ENCODE results near the gene PDE6A. TPM values are rescaled to one million over a fixed set of nuclear protein-coding genes. Genes with fewer than 3 reads are reported as not detected.

PDE6A gene
- total and polyA plus RNA-seq, 2 of the 13 experiments (the other 11 are each of a cell fraction or from before 2014, with no cell fraction given): 0.01 TPM; not detected in 1

DNA sequence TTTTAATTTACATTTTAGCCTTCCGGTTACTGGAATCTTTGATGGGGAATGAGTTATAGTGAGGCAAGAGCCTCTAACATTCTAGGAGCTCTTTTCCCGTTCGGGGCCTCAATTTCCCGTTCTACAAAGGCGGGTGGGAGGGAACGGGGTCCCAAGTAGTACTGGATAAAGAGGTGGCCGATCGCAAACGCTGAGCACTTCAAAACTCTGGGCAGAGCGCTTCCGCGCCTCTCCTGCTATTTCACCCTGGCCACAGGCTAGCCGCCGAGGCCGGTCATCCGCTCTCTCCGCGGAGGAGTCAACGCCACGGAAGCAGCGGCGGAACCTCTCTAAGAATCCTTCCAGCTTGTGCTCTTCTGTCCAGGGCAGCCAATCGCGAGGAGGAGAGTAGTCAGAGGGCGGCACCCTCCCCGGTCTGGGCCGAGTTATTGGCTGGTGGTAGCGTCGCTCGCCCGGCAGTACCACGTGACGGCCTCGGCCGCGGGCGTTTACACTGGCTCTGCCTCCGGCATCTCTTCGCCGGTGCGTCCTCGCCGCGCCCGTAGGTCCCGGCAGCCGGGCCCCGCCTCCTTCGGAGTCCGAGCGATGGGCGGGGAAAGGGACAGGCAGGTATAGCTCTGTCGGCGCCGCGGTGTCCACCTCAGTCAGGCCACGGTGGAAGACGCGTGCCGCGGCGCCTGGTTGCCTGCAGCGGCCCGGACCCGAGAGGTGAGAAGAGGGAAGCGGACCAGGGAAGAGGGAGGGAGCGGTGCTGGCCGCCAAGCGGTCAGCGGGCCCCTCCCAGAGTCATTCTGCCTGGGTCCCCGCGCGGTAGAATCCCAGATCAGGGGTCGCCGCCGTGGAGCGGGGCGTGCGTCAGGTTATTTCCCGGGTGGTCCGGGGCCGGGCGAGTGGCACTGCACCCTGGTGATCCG lies 15.9 kb upstream of the PDE6A start, which contains the start of gene SLC26A2 (continued):
- TF ChIP-seq ZSCAN21 (CRISPR knock-in tag; IDR thresholded peaks at IDR 0.05; ENCODE audit: borderline replicate concordance) (no peak; the same call in 1 of the 2 replicates), ZNF230 (CRISPR knock-in tag; IDR thresholded peaks at IDR 0.05) (0 out of 2 replicates have a peak, but pooled peaks have one; percentile 64), HDAC2 (CRISPR knock-in tag; IDR thresholded peaks at IDR 0.05) (peak; percentile 38; the same call in 1 of the 2 replicates), ZSCAN20 (CRISPR knock-in tag; IDR thresholded peaks at IDR 0.05; ENCODE audit: borderline replicate concordance) (no peak), RXRB (CRISPR knock-in tag; IDR thresholded peaks at IDR 0.05; ENCODE audit: borderline replicate concordance) (peak; percentile 30), ZFP82 (CRISPR knock-in tag; IDR thresholded peaks at IDR 0.05; ENCODE audit: borderline replicate concordance) (peak; percentile 84; the same call in 1 of the 2 replicates), GABPA (IDR thresholded peaks at IDR 0.05; ENCODE audit: low read depth, low read length) (peak; percentile 37; the same call in 1 of the 2 replicates), GABPA (CRISPR knock-in tag; IDR thresholded peaks at IDR 0.05; ENCODE audit: low read depth) (peak; percentile 70), DR1 (CRISPR knock-in tag; IDR thresholded peaks at IDR 0.05) (peak; percentile 77), ZNF552 (CRISPR knock-in tag; IDR thresholded peaks at IDR 0.05; ENCODE audit: borderline replicate concordance) (0 out of 2 replicates have a peak, but pooled peaks have one; percentile 30), HNRNPH1 (optimal IDR thresholded peaks at IDR 0.05; ENCODE audit: low read depth, low read length) (no peak), ZC3H4 (CRISPR knock-in tag; IDR thresholded peaks at IDR 0.05; ENCODE audit: borderline replicate concordance) (no peak), CREB1 (IDR thresholded peaks at IDR 0.05) (peak; percentile 72), CREB1 (CRISPR knock-in tag; IDR thresholded peaks at IDR 0.05) (no peak; the same call in 1 of the 2 replicates), HOXA9 (CRISPR knock-in tag; IDR thresholded peaks at IDR 0.05; ENCODE audit: borderline replicate concordance) (peak; percentile 44; the same call in 1 of the 2 replicates), BCL3 (CRISPR knock-in tag; IDR thresholded peaks at IDR 0.05) (peak; percentile 82), ARID3A (IDR thresholded peaks at IDR 0.05; ENCODE audit: low read depth, low read length) (no peak), ZBED4 (CRISPR knock-in tag; IDR thresholded peaks at IDR 0.05; ENCODE audit: borderline replicate concordance) (peak; percentile 63; the same call in 1 of the 2 replicates), CBX1 (IDR thresholded peaks at IDR 0.05; ENCODE audit: low read depth) (no peak)
- TF ChIP-seq, protein P1, sequence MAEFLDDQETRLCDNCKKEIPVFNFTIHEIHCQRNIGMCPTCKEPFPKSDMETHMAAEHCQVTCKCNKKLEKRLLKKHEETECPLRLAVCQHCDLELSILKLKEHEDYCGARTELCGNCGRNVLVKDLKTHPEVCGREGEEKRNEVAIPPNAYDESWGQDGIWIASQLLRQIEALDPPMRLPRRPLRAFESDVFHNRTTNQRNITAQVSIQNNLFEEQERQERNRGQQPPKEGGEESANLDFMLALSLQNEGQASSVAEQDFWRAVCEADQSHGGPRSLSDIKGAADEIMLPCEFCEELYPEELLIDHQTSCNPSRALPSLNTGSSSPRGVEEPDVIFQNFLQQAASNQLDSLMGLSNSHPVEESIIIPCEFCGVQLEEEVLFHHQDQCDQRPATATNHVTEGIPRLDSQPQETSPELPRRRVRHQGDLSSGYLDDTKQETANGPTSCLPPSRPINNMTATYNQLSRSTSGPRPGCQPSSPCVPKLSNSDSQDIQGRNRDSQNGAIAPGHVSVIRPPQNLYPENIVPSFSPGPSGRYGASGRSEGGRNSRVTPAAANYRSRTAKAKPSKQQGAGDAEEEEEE (CRISPR knock-in tag; IDR thresholded peaks at IDR 0.05; ENCODE audit: borderline replicate concordance): no peak
